GM19438 (cell line): ENCODE results near the gene MICAL3.

ENCODE experiments used
- ATAC-seq: cut with Tn5 transposase; IDR thresholded peaks from one replicate; pipeline ENCODE4 v1.9.1; 2021; ENCODE audit warnings: low read depth; ENCODE audit not compliant: unreplicated experiment

Gene MICAL3

GRCh38 chr22:17858033-17858432, 166.3 kb downstream of the MICAL3 start:
- ATAC-seq: no peak

- ATAC-seq: no peak
Observed at GRCh38 chr22:17855572-17856290, 168.6 kb downstream of the MICAL3 start.

- no peak for ATAC-seq
Observed at GRCh38 chr22:17853073-17853472, 171.3 kb downstream of the MICAL3 start.

- ATAC-seq: no peak
Observed at GRCh38 chr22:17851759-17852158, 172.6 kb downstream of the MICAL3 start.

GRCh38 chr22:17847360-17848078, 176.8 kb downstream of the MICAL3 start:
- ATAC-seq: no peak

- no peak for ATAC-seq
Observed at GRCh38 chr22:17846326-17846992, 177.9 kb downstream of the MICAL3 start.

GRCh38 chr22:17845790-17846189, 178.6 kb downstream of the MICAL3 start:
- ATAC-seq: no peak

- no peak for ATAC-seq
Observed at GRCh38 chr22:17845327-17845726, 179.0 kb downstream of the MICAL3 start.

GRCh38 chr22:17844150-17844549, 180.2 kb downstream of the MICAL3 start:
- no peak for ATAC-seq

- no peak for ATAC-seq
Observed at GRCh38 chr22:17842386-17842785, 182.0 kb downstream of the MICAL3 start.

- ATAC-seq: no peak
Observed at GRCh38 chr22:17841836-17842235, 182.5 kb downstream of the MICAL3 start.

GRCh38 chr22:17838180-17838865, 186.0 kb downstream of the MICAL3 start:
- no peak for ATAC-seq

GRCh38 chr22:17836992-17837742, 187.2 kb downstream of the MICAL3 start:
- ATAC-seq: no peak

- no peak for ATAC-seq
Observed at GRCh38 chr22:17835256-17835655, 189.1 kb downstream of the MICAL3 start.

GRCh38 chr22:17833489-17833888, 190.9 kb downstream of the MICAL3 start:
- ATAC-seq: no peak

GRCh38 chr22:17832665-17833064, 191.7 kb downstream of the MICAL3 start:
- ATAC-seq: no peak

- ATAC-seq: no peak
Observed at GRCh38 chr22:17831501-17832251, 192.7 kb downstream of the MICAL3 start.

- no peak for ATAC-seq
Observed at GRCh38 chr22:17830043-17830961, 194.1 kb downstream of the MICAL3 start.

GRCh38 chr22:17829695-17830042, 194.7 kb downstream of the MICAL3 start:
- ATAC-seq: no peak
